Esophagus (tissue), 2 donors: ENCODE measurements around the gene MFSD11. TPM values are rescaled to one million over a fixed set of nuclear protein-coding genes. Genes with fewer than 3 reads are reported as not detected.

Source experiments
- H3K27ac ChIP-seq, 2 donors: one replicate each; pipeline ENCODE4 v1.5.1; 2013; ENCODE audit warnings: low read depth in 2 of 2, mild to moderate bottlenecking in 2 of 2, inconsistent platforms in 1 of 2, low read length in 1 of 2, moderate library complexity in 1 of 2
- H3K27me3 ChIP-seq, 2 donors: one replicate each; pipeline ENCODE4 v1.6.1; 2013; ENCODE audit warnings: low read length in 2 of 2, control low read depth in 1 of 2, mild to moderate bottlenecking in 1 of 2; ENCODE audit not compliant: insufficient read depth in 2 of 2, control insufficient read depth in 1 of 2
- H3K36me3 ChIP-seq, 2 donors: one replicate each; pipeline ENCODE4 v1.6.1; 2013; ENCODE audit warnings: low read length in 1 of 2; ENCODE audit not compliant: control insufficient read depth in 2 of 2, insufficient read depth in 2 of 2
- H3K4me1 ChIP-seq, 2 donors: one replicate each; pipeline ENCODE4 v1.6.1; 2013; ENCODE audit warnings: low read length in 1 of 2; ENCODE audit not compliant: control insufficient read depth in 2 of 2, insufficient read depth in 2 of 2
- H3K4me3 ChIP-seq, 2 donors: one replicate each; pipeline ENCODE4 v1.5.1; 2013; ENCODE audit warnings: low read length in 2 of 2, mild to moderate bottlenecking in 2 of 2, low read depth in 1 of 2, moderate library complexity in 1 of 2
- H3K9me3 ChIP-seq, 2 donors: one replicate each; pipeline ENCODE4 v1.6.1; 2013; ENCODE audit warnings: mild to moderate bottlenecking in 2 of 2, low read depth in 1 of 2, low read length in 1 of 2, moderate library complexity in 1 of 2; ENCODE audit not compliant: control insufficient read depth in 2 of 2, insufficient read depth in 1 of 2
- WGBS, 2 donors: extraction: QIAGEN DNeasy Blood & Tissue Kit; methylation state at CpG; one replicate each; pipeline ENCODE4 v1.1.7; 2013; 5-methylcytosine and 5-hydroxymethylcytosine counted together
- polyA plus RNA-seq, 2 donors: library from polyadenylated mRNA; stranded (reverse); fragments of 200-250 nt; gene quantifications; one replicate each; pipeline ENCODE4 v1.2.3, GENCODE V29; 2013
- donor health status: healthy with polysubstance abuse.
- donor health status: Bipolar disorder and iron deficiency.

MFSD11 gene
- 10 to 100 TPM; 11.3 to 15.4 TPM for polyA plus RNA-seq

- WGBS, 2 donors = 0% methylated on average over 55 to 57 of the region's 57 CpGs
- Histone ChIP-seq H3K9me3 (no peaks in the 10 kb centered on the region), H3K27ac (peak within 1 kb of the TSS; percentile 100), H3K27me3 (no peaks in the 10 kb centered on the region), H3K4me1 (peaks cover 0 to 2% of the 10 kb centered on the region in 2 donors), H3K4me3 (peak within 1 kb of the TSS; percentile 87 to 100), H3K36me3 (peaks cover 0 to 9% of the 10 kb centered on the region in 2 donors)
Observed at GRCh38 chr17:76737676-76738467, at the start of gene MFSD11. Gene MFSD11, plus strand, starts transcription at chr17:76738119. Its CDS starts 234 bp downstream, at chr17:76738353.

GRCh38 chr17:76688165-76688622 lies 49.7 kb upstream of the MFSD11 start:
- Histone ChIP-seq H3K4me1 (peaks cover 5 to 15% of the 10 kb centered on the region in 2 donors), H3K9me3 (no peaks in the 10 kb centered on the region), H3K36me3 (peaks cover 4 to 8% of the 10 kb centered on the region in 2 donors), H3K27me3 (no peaks in the 10 kb centered on the region), H3K27ac (peak overlapping the region; percentile 61 to 88), H3K4me3 (no peak overlapping the region)
- WGBS, 2 donors = 52 to 71% methylated on average over 9 to 11 of the region's 11 CpGs

- Histone ChIP-seq H3K4me1 (peaks cover 5 to 15% of the 10 kb centered on the region in 2 donors), H3K27ac (no peak overlapping the region), H3K36me3 (no peaks in the 10 kb centered on the region), H3K9me3 (no peaks in the 10 kb centered on the region), H3K4me3 (no peak overlapping the region), H3K27me3 (no peaks in the 10 kb centered on the region)
- WGBS, 2 donors = 83 to 87% methylated on average over 11 of the region's 11 CpGs
Observed at GRCh38 chr17:76689859-76690258, 48.1 kb upstream of the MFSD11 start.

- WGBS, 2 donors = 80 to 83% methylated on average over 13 of the region's 13 CpGs
- peak overlapping the region in 1 of 2 donors; percentile 27 for H3K27ac ChIP-seq
- peaks cover 8 to 13% of the 10 kb centered on the region in 2 donors for H3K4me1 ChIP-seq
Observed at GRCh38 chr17:76690596-76691280, 47.2 kb upstream of the MFSD11 start.

GRCh38 chr17:76691379-76692191 lies 46.3 kb upstream of the MFSD11 start:
- H3K27me3 ChIP-seq = no peaks in the 10 kb centered on the region
- H3K27ac ChIP-seq = peak overlapping the region in 1 of 2 donors; percentile 41
- peaks cover 11 to 14% of the 10 kb centered on the region in 2 donors for H3K4me1 ChIP-seq
- no peaks in the 10 kb centered on the region for H3K36me3 ChIP-seq
- no peaks in the 10 kb centered on the region for H3K9me3 ChIP-seq
- WGBS, 2 donors = 82 to 84% methylated on average over 14 of the region's 14 CpGs
- no peak overlapping the region for H3K4me3 ChIP-seq

More at GRCh38 chr17:76690596-76691280, 47.2 kb upstream of the MFSD11 start:
- Histone ChIP-seq H3K9me3 (no peaks in the 10 kb centered on the region), H3K27me3 (no peaks in the 10 kb centered on the region), H3K36me3 (no peaks in the 10 kb centered on the region), H3K4me3 (no peak overlapping the region)

GRCh38 chr17:76695059-76695831 lies 42.7 kb upstream of the MFSD11 start:
- Histone ChIP-seq H3K4me3 (peak overlapping the region; percentile 1 to 30), H3K27me3 (no peaks in the 10 kb centered on the region), H3K27ac (peak overlapping the region in 1 of 2 donors; percentile 63), H3K36me3 (no peaks in the 10 kb centered on the region), H3K4me1 (peaks cover 11 to 17% of the 10 kb centered on the region in 2 donors), H3K9me3 (no peaks in the 10 kb centered on the region)
- WGBS, 2 donors = 55 to 68% methylated on average over 16 of the region's 16 CpGs

GRCh38 chr17:76696763-76697701 lies 40.9 kb upstream of the MFSD11 start:
- Histone ChIP-seq H3K9me3 (no peaks in the 10 kb centered on the region), H3K27me3 (no peaks in the 10 kb centered on the region), H3K36me3 (no peaks in the 10 kb centered on the region), H3K4me1 (peaks cover 13 to 28% of the 10 kb centered on the region in 2 donors), H3K27ac (peak overlapping the region; percentile 73), H3K4me3 (no peak overlapping the region)
- 69 to 70% methylated on average over 25 of the region's 25 CpGs for WGBS, 2 donors
